Measurements from ENCODE around the gene RBM7. TPM values are rescaled to one million over a fixed set of nuclear protein-coding genes. Genes with fewer than 3 reads are reported as not detected.

The RBM7 gene
- total RNA-seq, 2 experiments from 2014 or later: 35.3 to 39.1 TPM

DNA sequence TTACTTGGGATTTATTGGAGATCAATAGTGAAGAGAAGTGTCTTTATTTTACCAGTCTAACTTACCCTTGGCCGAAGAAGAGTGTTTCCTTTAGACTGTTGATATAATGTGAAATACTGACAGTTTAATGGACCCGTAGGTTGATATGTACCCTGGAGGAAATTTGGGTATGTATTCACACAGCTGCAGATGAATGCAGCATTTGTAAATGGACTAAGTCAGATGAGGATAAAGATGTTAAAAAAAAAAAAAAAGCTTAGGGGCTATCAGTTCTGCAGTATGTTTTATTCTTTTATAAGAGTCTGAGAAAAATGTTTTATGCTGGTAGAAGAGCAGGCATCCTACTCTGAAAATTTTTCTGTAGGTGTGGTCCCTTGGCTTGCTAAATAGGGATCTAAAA is 41.5 kb downstream of the RBM7 start:
- POLR2A ChIA-PET: interaction anchor here (0.6 kb wide), 1 partner anchor 14 kb away, joined by 3 read pairs; no protein-coding TSS in a partner anchor
- CTCF ChIA-PET: no interaction called here

DNA sequence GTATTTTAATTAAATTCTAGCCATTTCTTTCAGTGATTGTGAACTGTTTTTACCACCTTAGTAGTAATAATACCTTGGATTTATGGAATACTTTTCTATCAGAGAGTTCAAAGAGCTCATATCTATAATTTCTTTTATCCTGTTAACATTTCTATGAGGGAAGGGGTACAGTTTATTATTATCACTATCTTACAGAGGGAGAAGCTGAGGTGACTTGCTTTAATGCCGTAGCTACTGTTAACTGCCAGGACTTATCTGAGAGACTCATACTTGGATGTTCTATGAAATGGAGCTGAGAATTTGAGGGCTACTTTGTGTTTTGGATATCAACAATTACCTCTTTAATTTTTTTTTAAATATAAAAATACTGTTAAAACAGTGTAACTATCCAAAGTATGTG is 42.1 kb downstream of the RBM7 start:
- CTCF ChIA-PET: no interaction called here
- POLR2A ChIA-PET: interaction anchor here (0.6 kb wide), 1 partner anchor 14 kb away, joined by 3 read pairs; no protein-coding TSS in a partner anchor

DNA sequence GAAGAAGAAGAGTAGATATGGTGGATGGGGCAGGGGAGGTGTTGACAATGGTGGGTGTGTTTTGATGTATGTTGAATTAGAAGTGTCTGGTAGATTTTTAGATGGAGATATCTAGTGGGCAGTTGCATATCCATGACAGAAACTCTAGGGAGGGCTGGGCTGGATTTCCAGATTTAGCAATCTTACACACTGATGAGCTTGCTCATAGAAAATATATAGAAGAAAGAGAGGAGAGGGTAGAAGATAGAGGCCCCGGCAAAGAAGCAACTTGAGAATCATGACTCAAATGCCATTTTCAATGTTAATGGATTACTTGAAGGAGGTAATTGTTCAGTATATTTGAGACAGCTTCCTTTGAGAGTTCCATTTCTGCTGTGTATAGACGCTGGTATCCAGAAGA is 47.0 kb downstream of the RBM7 start:
- CTCF ChIA-PET: no interaction called here
- POLR2A ChIA-PET: no interaction called here

DNA sequence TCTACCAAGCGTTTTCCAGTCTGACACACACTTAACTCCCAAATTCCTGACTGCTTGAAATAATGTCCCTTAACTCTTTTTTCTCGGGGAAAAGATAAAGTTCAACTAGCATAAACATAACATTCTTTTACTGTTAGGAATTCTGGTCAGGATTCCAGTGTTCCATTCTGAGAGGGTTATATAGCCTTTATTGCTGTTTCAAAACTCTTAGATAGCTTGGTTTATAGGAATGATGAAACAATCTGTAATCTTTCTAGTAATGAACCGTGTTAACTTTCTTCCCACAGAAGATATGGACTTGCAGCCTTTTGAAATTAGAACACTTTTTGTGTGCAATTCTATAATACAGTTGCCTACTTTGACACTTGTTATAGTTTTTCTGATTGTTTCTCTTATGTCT is 47.4 kb downstream of the RBM7 start:
- ChIA-PET POLR2A (no interaction called here), CTCF (no interaction called here)

DNA sequence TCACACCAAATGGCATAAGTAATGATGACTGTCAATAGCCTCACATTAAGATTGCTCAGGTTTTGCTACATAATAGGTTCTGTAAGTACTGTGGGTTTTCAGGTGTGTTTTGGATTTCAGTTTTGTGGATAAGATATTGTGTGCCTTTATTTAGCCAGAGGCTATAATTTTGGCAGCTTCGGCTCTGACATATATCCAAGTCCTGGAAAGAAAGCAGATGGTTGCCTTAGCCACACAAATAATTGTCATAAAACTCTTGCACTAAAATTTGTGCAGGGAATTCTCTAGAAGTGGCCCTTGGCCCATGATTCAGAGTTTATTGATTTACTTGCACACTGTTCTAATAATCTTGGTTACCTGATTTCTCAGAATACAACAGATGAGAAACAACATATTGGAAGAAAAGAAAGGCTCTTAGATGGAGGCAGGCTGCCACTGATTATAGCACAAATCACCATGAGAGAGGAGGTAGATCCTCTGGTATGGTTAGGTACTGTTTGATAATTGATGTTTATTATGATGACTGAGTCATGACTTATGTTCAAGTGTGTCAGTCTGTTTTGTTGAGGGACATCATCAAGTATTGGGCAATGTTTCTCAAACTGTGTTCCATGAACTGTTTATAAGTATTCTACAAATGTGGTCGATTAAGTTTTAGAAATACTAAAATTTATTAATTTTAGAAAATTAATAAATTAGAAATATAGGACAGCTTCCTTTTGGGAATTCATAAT is 48.5 kb downstream of the RBM7 start:
- CTCF ChIA-PET: no interaction called here

DNA sequence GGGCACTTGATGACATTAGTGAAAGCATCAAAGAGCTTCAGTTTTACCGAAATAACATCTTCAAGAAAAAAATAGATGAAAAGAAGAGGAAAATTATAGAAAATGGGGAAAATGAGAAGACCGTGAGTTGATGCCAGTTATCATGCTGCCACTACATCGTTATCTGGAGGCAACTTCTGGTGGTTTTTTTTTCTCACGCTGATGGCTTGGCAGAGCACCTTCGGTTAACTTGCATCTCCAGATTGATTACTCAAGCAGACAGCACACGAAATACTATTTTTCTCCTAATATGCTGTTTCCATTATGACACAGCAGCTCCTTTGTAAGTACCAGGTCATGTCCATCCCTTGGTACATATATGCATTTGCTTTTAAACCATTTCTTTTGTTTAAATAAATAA is 49.4 kb downstream of the RBM7 start:
- CTCF ChIA-PET: no interaction called here
- POLR2A ChIA-PET: no interaction called here

More for the DNA sequence above, 48.5 kb downstream of the RBM7 start:
- POLR2A ChIA-PET: no interaction called here

DNA sequence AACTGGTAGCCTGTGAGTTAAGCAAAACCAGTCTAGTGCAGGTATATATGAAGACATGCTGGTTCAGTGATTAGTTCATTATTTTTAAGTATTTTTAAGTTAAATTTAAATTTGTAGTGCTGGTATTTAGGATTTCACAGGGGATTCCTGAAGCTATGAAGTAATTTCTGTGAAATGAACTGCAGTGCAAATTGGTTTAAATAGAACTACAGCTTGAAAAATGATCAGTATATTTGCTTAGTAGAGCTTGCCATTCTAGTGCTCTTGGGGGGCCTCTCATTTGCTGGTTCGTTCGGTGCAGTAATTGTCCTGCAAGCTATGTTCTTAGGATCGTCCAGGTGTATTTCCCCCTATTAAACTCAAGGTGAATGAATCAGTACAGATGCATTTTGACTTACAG is 51.9 kb downstream of the RBM7 start:
- ChIA-PET POLR2A (no interaction called here), CTCF (no interaction called here)

Other genes starting within 250 kb of the RBM7 start
- gene NNMT, start 104.3 kb upstream of the RBM7 start, total RNA-seq: not detected
- 1 to 10 TPM; 6.3 to 6.5 TPM for gene C11orf71, start 155 bp upstream of the RBM7 start, total RNA-seq
- 10 to 100 TPM; 87.7 to 88.5 TPM for gene REXO2, start 38.8 kb downstream of the RBM7 start, total RNA-seq
- gene NXPE1, start 159.2 kb downstream of the RBM7 start, total RNA-seq: not detected
- not detected for gene NXPE4, start 195.1 kb downstream of the RBM7 start, total RNA-seq

Data from activated CD8-positive, alpha-beta memory T cell treated with anti-CD3 and anti-CD28 coated beads for 36 hours (primary cell).